ENCODE data around the gene CCR7. TPM values are rescaled to one million over a fixed set of nuclear protein-coding genes. Genes with fewer than 3 reads are reported as not detected.

CCR7 gene
- total RNA-seq, 1 donor from 2014 or later = 1.1 TPM

- Histone ChIP-seq H3K4me3 (no peak overlapping the region), H3K36me3 (no peaks in the 10 kb centered on the region), H3K27ac (no peak overlapping the region), H3K4me1 (peaks cover 28% of the 10 kb centered on the region), H3K27me3 (no peaks in the 10 kb centered on the region), H3K9me3 (no peaks in the 10 kb centered on the region)
- no peak for TF ChIP-seq CTCF (IDR thresholded peaks at IDR 0.05)
- ATAC-seq (no peak), DNase-seq (peak; percentile 29)
- intact Hi-C loops (cut with DNase I) = no loop called here
Measured at GRCh38 chr17:40517286-40517662, 48.0 kb downstream of the CCR7 start.

- intact Hi-C loops (cut with DNase I) = no loop called here
- no peak for TF ChIP-seq CTCF (IDR thresholded peaks at IDR 0.05)
- no peaks in the 10 kb centered on the region for H3K27me3 ChIP-seq
- no peaks in the 10 kb centered on the region for H3K9me3 ChIP-seq
- no peak overlapping the region for H3K27ac ChIP-seq
- peaks cover 33% of the 10 kb centered on the region for H3K4me1 ChIP-seq
- DNase-seq (peak; percentile 53), ATAC-seq (no peak)
- H3K36me3 ChIP-seq = no peaks in the 10 kb centered on the region
- H3K4me3 ChIP-seq = no peak overlapping the region
Measured at GRCh38 chr17:40516581-40517285, 48.5 kb downstream of the CCR7 start.

GRCh38 chr17:40515491-40516041 is 49.7 kb downstream of the CCR7 start:
- ATAC-seq = no peak
- Histone ChIP-seq H3K27ac (no peak overlapping the region), H3K27me3 (no peaks in the 10 kb centered on the region), H3K4me3 (no peak overlapping the region), H3K36me3 (no peaks in the 10 kb centered on the region), H3K4me1 (peaks cover 36% of the 10 kb centered on the region), H3K9me3 (no peaks in the 10 kb centered on the region)
- intact Hi-C loops (cut with DNase I) = no loop called here
- no peak for TF ChIP-seq CTCF (IDR thresholded peaks at IDR 0.05)
- peak; percentile 48 for DNase-seq

- H3K27ac ChIP-seq = no peak overlapping the region
- DNase-seq (peak; percentile 19), ATAC-seq (no peak)
- H3K27me3 ChIP-seq = no peaks in the 10 kb centered on the region
- peaks cover 36% of the 10 kb centered on the region for H3K4me1 ChIP-seq
- no peak overlapping the region for H3K4me3 ChIP-seq
- no peak for TF ChIP-seq CTCF (IDR thresholded peaks at IDR 0.05)
- no peaks in the 10 kb centered on the region for H3K9me3 ChIP-seq
- intact Hi-C loops (cut with DNase I) = no loop called here
- H3K36me3 ChIP-seq = no peaks in the 10 kb centered on the region
Measured at GRCh38 chr17:40515011-40515410, 50.3 kb downstream of the CCR7 start.

- H3K27ac ChIP-seq = no peak overlapping the region
- no peak overlapping the region for H3K4me3 ChIP-seq
- DNase-seq (peak; percentile 27), ATAC-seq (no peak)
- H3K36me3 ChIP-seq = no peaks in the 10 kb centered on the region
- H3K4me1 ChIP-seq = peaks cover 36% of the 10 kb centered on the region
- intact Hi-C loops (cut with DNase I) = no loop called here
- TF ChIP-seq CTCF (IDR thresholded peaks at IDR 0.05) = no peak
- H3K27me3 ChIP-seq = no peaks in the 10 kb centered on the region
- H3K9me3 ChIP-seq = no peaks in the 10 kb centered on the region
Measured at GRCh38 chr17:40514013-40514875, 51.0 kb downstream of the CCR7 start.

Measured in upper lobe of right lung (tissue), 1 donor.